Posterior vena cava (tissue), 2 donors: ENCODE measurements around the gene CHST11. TPM values are rescaled to one million over a fixed set of nuclear protein-coding genes. Genes with fewer than 3 reads are reported as not detected.
A peak's percentile ranks its signal among the peaks of the same experiment; 100 is the strongest.

ENCODE experiments used
- DNase-seq: peaks from one replicate; pipeline ENCODE4 v3.0.0-alpha.2; 2020; ENCODE audit warnings: low spot score
- intact Hi-C, 2 donors: fragments of 100-400 bp; cut with DNase I; formaldehyde crosslinking; loops; one replicate each; pipeline versions ENCODE4 v1.14.1 to v1.14.2; 2022 to 2023
- total RNA-seq, 2 donors: library from RNA; stranded (reverse); fragmentation: NEBNext Ultra II Directional; extraction: Animal tissue kit (Norgen Biotek cat#: 25700); gene quantifications; one replicate each; pipeline ENCODE4 v1.2.1, GENCODE V29; 2021
- donor health status: DM: yes; HTN: yes; CAD: no.
- donor health status: DM: yes; HTN: yes; CAD: no.

The CHST11 gene
- total RNA-seq, 2 donors from 2014 or later: 17.1 to 17.4 TPM

- no peak for DNase-seq
- intact Hi-C loops: no loop called here
These were observed 214.0 kb downstream of the CHST11 start for GRCh38 chr12:104670439-104671408.

GRCh38 chr12:104671409-104672095, 214.8 kb downstream of the CHST11 start:
- intact Hi-C loops: no loop called here
- DNase-seq: peak; percentile 95

- intact Hi-C loops: no loop called here
- no peak for DNase-seq
These were observed 215.3 kb downstream of the CHST11 start for GRCh38 chr12:104672096-104672445.

DNA sequence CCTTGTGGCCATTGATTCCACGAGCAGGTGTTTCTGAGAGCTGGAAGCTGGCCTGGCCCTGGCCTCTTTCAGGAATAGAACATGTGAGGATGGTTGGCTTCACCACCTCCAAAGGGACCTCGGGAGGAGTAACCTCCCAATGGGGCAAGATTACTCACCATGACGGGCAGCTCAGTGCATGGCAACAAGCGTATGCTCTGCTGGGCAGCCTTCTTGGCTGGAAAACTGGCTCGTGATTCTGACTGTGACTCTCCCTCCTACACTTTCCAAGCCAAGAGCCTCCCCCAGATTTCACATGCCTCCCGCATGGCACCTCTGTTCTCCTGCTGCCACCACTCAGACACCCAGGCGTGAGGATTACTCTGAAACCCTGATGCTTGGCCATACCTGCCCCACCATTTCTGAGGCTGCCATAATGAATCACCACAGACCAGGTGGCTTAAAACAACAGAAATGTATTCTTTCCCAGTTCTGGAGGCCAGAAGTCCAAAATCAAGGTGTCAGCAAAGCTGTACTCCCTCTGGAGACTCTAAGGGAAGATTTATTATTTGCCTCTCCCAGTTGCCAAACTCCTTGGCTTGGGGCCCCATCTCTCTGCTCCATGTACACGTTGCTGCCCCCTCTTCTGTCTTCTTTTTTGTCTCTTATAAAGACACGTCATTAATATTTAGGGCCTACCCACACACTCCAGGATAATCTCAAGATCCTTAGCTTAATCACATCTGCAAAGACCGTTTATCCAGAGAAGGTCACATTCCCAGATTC, 215.9 kb downstream of the CHST11 start:
- no peak for DNase-seq
- intact Hi-C loops: no loop called here

GRCh38 chr12:104673294-104673693, 216.5 kb downstream of the CHST11 start:
- no peak for DNase-seq
- intact Hi-C loops: no loop called here

DNA sequence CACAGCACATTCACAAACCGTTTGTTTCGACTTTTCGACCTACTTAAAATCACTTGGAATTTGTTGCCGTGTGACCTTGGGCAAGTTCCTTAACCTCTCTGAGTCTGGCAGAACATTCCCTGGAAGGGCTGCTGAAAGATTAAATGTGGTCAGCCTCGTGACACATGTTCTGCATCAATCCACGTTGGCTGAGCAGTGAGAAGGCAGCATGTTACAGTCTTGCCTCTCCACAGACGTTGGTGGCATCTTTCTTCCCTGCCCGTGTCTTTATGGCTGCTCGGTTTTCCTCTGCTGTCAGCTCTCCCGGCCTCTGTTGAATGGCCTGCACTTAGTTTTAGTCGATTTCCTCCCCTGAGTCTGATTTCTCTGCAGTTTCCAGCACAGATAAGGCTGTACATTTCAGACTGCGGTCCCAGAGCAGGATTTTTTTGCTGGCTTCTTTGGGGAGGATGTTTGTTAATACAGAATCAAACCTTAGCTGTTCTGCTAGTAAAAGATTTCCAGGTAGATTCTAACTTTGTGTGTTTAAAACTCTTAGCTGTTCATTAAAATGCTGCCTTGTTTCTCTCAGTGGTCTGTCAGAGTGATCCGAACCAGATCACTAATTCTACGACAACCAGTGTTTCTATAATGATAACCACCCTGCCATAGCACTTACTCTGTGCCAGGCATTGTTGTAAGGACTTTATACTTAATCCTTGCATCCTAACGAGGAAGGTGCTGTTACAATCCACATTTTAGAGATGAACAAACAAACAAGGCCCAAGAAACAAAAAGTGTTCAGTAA, 217.1 kb downstream of the CHST11 start:
- DNase-seq: no peak
- intact Hi-C loops: no loop called here

DNA sequence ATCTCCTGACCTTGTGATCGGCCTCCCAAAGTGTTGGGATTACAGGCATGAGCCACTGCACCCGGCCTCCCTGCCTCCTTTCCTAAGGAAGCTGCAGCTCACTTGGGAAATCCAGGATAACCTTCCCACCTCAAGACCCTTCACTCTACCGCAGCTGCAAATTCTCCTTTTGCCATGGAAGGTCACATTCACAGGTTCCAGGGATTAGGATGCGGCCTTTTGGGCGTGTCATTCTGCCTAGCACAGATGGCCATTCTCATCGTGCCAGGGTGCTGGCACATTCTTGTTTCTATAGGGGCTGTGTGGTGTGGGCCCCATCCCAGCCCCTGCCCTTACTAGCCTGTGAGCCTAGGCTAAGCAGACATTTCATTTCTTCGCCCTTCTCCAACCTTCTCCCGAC, 219.9 kb downstream of the CHST11 start:
- DNase-seq: no peak
- intact Hi-C loops: no loop called here

DNA sequence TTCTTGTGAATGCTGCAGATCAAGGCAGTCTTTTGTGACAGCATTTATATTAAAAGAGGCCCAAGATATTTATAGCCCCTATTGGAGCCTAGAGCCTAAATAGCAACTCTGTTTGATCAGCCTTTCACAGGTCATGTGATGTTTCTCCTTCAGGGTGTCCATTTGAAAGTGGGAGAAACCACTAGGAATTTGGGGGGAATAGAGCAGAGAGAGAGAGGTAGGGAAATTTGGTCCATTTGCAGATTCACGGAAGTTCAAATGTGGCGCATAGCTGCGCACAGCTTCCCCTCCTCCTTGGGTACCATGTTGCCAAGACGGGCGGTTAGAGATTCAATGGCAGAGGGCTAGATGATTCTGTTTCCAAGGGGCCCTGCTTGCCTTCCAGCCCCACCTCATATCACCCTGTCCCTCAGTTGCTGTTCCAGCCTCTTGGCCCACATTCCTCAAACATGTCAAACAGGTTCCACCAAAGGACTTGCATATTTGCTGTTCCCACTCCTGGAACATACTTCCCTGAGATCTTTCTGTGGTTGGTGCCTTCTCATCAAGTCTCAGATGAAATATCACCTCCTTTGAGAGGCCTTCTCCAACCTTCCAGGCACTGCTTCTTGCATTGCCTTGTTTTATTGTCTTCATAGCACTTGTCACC, 220.8 kb downstream of the CHST11 start:
- intact Hi-C loops: no loop called here
- no peak for DNase-seq

DNA sequence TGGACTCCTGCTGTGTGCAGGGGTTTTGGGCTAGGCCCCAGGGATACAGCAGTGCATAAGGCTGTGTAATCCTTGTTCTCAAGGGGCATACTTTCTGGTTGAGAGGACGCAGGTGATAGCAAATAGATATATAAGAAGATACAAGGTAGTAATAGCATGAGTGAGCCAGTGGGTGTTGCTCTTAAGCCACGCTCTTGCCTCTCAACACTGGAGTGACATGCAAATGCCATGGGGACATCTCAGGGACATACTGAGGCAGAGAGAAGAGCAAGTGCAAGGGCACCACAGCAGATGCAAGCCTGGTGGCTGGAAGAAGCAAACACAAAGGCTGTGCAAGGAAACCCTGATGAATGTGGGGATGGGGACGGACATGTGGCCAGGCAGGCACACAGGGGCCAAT, 223.3 kb downstream of the CHST11 start:
- DNase-seq: no peak
- intact Hi-C loops: no loop called here

DNA sequence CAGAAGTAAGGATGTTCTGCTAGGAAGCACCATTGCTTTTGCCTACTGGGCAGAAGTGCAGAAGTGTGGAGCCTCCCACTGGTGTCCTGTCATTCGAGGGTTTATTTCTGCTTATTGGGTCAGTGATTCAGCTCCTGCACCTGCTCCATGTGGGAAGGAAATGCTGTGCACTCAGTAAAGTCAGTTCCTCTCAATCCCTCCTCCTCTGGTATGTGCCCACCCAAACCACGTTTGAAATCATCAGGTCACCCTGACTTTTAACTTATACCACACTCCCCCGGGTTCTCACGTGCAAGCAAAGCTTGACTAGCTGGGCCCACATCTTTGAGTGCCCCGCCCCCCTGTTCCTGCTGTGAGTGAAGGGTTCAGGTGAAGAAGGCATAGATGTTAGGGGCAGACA, 223.7 kb downstream of the CHST11 start:
- no peak for DNase-seq
- intact Hi-C loops: no loop called here

GRCh38 chr12:104681012-104681690, 224.4 kb downstream of the CHST11 start:
- no peak for DNase-seq
- intact Hi-C loops: no loop called here

DNA sequence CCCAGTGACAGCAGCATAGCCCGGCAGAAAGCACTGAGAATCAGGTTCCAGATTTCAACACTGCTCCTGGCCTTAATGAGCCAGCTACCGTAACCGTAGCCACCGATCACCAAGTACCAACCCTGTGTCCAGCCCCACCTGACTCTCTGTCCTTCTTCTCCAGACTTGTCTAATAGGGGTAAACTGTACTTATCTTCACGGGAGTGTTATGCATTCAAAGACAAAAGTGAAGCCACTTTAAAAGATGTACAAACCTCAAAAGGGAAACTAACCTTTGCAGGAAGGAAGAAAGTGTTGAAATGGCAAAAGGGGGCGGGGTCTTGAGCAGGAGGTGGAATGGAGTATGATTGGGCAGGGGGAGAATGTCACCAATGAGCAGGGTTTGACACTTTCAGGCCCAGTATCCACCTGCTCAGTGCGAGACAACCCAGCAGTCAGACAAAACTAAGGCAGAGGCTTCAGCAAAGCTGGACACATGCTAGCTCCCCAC, 226.1 kb downstream of the CHST11 start:
- intact Hi-C loops: no loop called here
- no peak for DNase-seq

DNA sequence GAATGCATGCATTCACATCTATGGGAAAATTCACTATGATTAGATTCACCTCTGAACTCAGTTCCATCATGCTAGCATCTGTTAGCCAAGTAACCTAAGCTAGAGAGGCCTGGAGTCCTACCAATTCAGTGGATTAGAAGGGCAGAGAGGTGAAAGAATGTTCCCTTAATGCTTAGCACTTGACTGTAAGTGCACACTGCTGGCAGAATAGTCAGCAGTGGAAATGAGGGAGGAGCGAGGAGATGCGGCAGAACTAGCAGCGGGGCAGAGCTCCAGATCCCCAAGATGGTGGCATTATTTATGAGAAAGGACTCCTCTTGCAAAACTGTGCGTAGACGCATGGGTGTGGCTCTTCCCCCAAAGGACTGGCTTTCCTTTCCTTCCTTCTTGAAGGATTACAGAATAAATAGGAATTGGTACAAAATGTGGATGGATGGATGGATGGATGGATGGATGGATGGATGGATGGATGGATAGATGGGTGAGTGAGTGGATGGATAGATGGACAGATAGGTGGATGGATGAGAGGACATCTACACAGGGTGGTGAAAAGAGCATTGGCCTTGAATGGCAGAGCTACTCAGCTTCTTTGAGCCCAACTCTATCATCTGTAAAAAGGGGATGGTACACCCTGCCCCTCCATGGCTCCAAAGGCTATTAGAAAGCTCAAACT, 227.2 kb downstream of the CHST11 start:
- DNase-seq: no peak
- intact Hi-C loops: no loop called here

DNA sequence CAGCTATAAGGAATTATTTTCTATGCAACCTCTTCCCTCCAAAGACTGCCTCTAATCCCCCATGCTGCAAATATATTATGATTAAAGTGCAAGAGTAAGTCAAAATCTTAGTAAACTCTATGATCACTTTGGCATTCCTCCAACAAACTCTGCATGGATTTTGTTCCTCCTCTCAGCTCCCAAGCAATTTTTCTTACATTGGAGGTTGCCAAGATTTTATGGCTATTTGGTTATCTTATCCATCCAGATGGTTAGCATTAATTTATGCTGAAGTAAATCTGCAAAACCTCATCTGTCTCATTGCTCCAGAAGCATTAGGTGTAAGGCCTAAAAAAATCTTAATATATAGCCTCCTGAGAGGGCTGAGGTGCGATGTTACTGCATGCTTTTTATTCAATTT, 228.1 kb downstream of the CHST11 start:
- intact Hi-C loops: no loop called here
- no peak for DNase-seq

DNA sequence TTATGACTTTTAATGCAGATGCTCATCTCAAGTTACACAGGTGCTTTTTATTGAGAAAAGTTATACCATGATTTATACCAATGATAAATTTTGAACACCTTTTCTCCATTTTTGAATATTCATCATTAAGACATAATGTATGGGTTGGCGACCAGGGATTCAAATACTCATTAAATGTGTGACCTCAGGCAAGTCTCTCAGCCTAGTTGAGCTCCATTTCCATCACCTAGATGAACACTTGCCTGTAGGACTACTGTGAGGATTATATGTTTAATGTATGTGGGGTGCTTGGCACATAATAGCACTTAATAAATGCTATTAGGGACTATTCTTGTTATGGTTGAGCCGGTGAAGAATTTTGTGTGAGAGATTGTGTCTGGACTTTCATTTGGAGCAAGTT, 228.6 kb downstream of the CHST11 start:
- DNase-seq: no peak
- intact Hi-C loops: no loop called here

GRCh38 chr12:104686196-104686595, 229.4 kb downstream of the CHST11 start:
- DNase-seq: no peak
- intact Hi-C loops: no loop called here

DNA sequence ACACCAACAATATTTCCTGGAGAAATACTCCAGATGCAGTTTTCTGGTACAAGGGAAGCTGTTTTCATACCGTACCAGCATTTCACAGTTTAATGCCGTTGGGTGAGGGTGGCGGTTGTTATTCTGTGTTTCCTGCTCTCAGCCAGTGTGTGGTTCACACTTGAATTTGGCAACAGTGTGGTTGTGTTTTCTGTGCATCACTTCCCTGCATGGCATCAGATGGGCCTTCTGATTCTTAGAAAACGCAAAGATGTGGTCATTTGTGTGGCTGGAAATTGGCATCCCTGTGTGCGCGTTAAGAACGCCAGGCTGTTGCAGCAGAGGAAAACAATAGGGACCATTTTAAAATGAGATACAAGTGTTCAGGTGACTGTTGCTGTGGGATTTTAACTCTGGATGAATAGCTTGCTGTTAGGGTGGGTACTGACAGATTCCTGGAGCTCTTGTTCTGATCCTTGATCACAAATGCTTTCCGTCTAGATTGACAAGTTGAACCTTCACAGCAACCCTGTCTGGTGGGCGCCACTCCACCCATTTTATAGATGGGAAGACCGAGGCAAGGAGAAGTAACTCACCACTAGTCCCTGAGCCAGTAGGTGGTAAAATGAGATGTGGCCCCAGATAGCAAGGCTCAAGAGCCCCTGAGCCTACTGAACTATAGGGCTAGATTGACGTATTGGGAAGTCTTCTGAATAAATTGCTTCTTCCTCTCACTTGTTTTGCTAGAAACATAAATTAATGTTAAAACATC, 231.2 kb downstream of the CHST11 start:
- intact Hi-C loops: no loop called here
- no peak for DNase-seq
